Skin of body (tissue), 2 donors: Measurements from ENCODE around the gene TP73. TPM values are rescaled to one million over a fixed set of nuclear protein-coding genes. Genes with fewer than 3 reads are reported as not detected.

Experiments
- DNase-seq: peaks from one replicate; lab custom pipeline; 2025; lab: John Stamatoyannopoulos, UW
- total RNA-seq: library from RNA; depleted of rRNA; stranded (reverse); fragments of >200 nt; gene quantifications from one replicate; pipeline ENCODE4 v1.2.3, GENCODE V29; 2014

The TP73 gene
- total RNA-seq, 1 donor from 2014 or later, result 2.1 TPM

DNA sequence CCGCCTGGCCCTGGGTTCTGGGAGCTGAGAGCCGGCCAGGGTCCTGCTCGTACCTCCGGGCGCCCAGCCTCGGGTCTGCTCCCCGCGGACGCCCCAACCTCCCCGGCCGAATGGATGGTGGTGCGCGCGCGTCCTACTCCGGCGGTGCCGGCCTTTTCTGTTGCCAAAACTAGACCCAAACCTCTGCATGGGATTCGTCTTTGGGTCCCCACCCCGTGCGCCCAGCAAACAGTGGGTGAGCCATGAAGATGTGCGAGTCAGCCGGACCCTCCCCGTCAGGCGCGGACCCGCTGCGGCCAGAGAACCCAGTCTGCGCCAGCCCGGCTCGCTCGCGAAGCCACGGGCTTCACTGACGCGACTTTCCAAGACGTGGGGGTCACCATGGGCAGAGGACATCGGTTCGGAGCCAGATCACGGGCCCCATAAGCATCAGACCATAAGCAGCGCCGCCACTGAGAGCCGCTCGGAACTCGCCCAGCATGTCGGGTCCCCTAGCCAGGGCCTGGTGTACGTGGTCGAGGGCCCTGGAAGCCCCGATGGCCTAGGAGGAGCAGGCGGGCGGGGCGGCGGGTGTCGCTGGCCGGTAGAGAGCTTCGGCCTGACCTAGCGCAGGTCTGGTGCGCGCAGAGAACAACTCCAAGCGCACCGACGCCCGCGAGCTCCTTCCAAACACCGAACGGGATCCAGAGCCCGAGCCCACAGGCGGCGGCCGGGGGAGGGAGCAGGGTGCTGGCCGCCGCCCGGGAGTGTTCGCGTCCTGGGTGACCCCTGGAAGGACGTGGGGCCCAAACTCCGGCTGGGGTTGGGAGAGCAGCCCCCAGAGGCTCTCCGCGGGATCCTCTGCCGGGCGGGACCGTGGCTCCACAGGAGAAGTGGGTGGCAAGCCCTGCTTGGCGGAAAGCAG, 1.0 kb upstream of the TP73 start:
- no peak for DNase-seq

DNA sequence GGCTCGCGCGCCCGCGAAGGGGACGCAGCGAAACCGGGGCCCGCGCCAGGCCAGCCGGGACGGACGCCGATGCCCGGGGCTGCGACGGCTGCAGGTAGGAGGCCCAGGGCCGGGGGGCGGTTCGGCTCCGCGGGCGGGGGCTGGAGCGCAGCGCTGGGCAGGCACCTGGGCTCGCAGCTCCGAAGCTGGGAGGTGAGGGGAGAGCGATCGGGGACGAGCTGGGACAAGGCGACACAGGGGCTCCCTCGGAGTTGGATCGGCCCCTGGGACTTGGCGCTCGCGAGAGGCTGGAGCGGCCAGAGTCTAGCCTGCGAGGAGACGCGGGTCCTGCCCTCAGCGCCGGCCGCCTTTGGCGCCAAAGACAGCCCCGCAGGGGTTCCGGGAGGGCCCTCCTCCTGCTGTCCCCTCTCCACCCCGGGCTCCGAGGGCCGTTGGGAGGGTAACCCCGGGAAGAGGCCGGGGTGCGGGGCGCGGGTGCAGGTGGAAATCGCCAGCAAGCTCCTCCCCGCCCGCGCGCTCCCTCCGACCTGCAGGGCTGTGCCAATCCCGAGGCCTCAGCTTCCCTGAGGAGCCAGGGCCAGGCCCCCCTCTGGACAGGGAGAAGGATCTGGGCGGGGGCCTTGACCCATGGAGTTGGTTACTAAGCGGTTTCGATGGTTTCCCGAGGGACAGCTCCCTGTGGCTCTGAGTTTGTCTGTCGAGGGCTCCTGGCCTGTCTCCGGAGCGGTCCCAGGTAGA, 401 bp downstream of the TP73 start:
- no peak for DNase-seq

GRCh38 chr1:3653286-3653618, 936 bp downstream of the TP73 start:
- no peak for DNase-seq

- no peak for DNase-seq
Measured at GRCh38 chr1:3654549-3655281, 2.4 kb downstream of the TP73 start.

DNA sequence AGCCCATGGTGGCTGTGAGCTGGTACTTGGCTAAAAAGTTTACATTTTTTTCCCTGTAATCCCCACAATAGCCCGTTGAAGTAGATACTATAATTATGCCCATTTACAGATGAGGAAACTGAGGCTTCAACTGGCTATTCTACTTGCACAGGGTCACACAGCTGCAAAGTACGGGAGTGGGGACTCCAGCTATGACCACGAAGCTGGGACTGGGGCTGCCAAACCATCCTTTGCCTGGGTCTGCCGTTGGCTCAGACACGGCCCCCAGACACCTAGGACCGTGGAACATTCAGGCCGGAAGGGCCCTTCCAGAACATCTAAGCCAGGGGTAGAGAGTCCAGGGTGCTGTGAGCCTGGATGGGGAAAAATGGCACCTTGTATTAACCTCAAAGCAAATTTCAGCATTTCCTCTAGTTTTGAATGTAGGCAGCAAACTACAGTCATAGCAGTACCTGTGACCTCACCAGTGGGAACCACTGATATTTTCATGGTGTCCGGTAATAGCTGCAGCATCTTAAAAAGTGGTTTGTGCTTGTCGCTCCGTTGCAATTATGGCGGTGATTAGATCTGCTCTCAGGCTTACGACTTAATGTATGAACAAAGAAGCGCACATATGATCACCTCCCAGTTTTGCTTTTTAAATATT, 4.3 kb downstream of the TP73 start:
- no peak for DNase-seq

- no peak for DNase-seq
Measured at GRCh38 chr1:3657096-3657475, 4.8 kb downstream of the TP73 start.

DNA sequence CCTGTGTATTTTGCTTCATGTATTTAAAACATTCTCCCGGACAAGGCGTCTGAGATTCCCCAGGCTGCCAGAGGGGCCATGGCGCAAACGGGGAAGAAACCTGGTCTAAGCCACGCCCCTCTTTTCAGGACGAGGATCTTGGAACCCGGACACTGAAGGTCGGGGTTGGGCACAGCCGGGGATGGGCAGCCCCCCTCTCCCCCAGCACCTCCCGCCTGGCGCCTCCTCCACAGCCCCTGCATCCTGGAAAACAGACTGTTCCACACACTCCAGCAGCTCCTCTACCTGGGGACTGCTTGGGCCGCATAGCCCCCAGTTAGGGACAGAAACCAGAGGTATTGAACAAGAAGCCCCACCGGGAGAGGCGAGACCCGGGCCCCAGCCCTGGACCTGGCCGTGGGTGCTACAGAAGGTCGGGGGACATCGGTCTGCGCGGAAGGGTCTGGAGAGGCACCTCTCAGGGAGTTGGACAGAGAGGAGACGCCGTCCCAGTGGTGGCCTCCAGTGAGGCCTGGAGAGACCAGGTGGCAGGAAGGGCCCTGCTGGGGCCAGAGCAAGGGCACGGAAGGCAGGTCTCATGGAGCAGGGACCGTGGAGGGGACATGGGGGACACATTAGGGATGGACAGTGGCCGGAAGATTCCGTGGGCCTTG, 5.4 kb downstream of the TP73 start:
- DNase-seq, result no peak

- no peak for DNase-seq
Measured at GRCh38 chr1:3658231-3658615, 5.9 kb downstream of the TP73 start.

DNA sequence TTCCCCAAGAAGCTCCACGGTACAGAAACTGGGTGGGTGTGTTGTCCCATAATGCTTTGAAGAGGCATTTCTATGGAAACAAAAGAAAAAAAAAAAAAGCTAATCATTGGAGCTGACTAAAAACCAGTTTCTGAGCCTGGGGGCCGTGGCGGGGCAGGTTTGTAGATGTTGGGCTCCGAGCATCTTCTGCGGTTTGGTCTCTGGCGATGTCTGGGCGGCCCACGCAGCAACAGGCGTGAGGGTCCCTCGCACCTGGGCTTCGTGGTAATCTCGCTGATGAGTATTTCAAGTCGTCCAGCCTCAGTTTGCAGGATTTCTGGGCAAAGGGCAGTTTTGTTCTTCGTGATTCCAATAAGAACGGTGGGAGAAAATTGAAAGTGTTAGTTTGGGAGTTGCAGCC, 6.8 kb downstream of the TP73 start:
- DNase-seq, result no peak

DNA sequence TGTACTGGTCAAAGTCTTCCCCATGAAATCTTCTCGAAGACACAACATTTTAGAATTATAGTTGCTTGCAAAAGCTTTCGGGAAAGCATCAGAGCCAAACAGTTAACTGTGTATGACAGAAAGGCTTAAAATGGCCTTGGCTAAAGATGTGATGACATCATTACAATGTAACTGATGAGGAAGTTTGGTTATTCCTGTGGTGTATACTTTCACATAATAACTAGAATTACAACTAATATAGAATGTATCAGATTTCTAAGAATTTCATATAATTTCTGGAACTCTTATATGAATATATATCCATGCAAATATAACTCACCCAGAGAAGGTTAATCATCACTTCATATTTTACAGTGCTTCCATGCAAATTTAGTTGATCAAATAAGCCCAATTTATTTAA, 8.4 kb downstream of the TP73 start:
- no peak for DNase-seq

GRCh38 chr1:3661631-3662030, 9.3 kb downstream of the TP73 start:
- DNase-seq, result no peak

DNA sequence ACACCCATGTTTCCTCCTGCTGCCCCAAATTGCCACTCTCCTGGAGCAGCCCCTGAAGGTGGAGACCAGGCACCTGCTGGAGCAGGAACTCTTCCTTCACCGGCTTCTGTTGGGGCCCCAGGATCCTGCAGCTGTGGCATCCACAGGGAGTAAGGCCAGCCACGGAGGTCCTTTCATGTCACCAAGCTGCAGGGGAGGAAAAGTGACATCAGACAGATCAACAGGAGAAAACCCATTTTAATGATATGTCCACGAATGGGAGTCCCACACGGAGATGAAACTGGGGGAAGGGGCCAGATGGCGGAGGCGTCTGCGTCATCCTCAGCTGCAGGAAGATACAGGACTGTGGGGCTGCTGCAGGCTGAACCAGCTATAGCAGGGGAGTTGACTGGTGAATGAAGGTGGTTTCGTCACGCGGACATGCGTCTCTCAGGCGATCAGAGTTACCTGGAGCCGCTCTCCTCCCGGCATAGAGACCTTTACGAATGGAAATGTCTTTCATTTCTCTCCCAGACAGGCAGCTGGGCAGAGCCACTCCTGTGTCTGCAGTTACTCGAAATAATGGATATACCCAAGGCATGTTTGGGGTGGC, 9.9 kb downstream of the TP73 start:
- DNase-seq, result no peak

DNA sequence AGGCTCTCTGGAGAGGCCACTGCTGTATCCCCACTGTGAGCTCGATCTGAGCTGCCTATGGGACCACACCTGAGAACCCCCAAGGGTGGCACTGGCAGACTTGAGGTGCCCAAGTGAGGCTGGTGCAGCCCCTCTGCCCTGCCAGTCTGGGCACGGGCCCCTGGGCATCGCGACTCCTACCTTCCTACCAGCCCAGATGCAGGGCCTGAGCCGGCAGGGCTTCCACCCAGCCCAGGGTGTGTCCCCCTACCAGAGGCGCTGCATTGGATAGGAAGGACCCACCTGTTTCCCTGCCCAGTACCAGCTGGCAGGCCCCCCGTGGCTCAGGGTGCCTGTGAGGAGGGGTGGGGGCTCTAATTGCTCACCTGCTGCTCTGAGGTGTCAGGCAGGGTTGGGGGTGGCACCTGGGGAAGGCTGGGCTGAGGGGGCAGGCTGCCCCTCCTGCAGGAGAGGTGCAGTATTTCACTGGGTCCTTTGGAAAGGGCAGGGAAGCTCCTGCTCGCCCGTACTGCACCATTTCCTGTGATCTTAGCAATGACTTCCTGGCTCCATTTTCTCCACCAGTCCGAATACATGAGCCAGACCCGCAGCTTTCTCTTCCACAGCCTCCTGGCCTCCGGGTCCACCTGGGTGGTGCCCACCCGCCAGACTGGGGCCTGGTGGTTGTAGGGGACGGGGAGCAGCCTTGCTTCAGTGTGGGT, 11.8 kb downstream of the TP73 start:
- no peak for DNase-seq

DNA sequence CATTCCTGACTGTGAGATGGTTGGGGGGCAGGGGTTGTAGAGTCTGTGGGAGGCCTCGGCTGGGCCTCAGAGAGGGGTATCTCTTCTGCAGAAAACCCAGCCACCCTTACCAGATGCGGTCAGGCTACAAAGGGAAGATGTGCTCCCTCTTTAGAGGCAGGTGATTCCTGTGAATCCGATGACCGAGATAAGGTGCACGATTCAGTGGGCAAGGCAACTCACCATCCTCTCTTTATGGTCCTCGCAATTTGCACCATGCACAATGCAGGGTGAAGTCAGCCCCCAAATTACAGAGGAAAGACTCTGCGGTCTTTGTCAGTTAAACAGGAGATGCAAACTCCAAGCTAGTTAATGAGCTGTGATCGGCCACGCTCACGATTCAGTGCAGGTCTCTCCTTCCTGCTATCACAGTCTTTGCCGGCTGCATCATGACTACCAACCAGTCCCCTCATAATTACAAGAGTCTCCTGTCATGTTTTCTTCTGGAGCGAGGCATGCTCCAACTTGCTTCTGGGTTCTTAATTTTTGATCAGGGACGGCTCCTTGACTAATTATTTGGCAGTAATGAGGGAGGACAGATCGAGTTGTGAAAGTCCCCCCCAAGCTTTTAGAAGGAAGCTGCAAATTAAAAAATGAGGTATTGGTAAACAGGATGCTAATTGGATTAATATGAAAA, 12.5 kb downstream of the TP73 start:
- DNase-seq, result no peak

DNA sequence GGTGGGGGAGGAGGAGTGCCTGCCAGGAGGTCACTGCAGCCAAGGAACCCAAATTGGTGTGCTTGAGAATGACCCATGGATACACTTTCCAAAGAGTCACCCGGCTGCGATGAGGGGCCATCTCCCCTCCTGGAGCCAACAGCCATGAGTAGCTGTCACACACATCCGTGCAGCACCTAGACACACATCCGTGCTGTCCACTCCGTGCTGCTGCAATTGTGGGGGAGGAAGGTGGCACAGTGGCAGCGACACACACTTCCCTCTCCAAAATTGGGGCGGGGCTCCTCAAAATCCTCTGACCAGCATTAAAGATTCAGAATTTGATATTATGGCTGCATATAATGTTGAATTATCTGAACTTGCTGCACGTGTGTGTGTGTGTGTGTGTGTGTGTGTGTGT, 15.8 kb downstream of the TP73 start:
- DNase-seq, result no peak

DNA sequence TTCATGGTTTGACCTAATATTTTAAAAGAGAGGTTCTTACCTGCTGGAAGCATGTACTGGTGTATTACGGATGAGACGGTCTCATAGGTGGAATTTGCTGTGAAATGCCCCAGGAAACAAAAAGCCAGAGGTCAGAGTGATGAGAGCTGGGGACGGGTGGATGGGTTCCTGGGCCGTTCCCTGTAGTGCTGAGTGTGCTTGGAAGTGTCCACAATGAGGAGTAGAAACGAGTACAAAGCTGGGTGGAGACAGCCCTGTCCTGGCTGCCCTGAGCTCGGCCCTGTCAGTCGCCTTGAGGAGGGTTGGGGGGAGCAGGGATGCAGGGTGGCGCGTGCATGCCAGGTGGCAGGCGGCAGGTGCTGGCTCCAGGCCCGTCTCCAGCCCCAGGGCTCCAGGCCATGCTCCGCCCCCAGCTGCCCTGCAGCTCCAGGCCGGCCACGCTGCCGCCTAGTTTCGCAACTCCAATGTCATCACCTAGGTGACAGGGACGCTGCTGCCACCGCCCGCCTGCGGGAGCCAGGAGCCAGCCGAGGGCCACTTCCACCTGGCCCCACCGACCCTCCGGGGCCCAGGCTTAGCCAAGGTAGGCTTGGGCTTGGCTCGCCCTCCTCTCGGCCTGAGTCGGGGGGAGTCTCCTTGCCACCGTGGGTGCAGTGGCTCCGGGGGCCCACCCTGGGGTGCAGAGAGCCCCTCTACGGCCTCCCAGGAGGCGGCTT, 16.4 kb downstream of the TP73 start:
- DNase-seq, result no peak

DNA sequence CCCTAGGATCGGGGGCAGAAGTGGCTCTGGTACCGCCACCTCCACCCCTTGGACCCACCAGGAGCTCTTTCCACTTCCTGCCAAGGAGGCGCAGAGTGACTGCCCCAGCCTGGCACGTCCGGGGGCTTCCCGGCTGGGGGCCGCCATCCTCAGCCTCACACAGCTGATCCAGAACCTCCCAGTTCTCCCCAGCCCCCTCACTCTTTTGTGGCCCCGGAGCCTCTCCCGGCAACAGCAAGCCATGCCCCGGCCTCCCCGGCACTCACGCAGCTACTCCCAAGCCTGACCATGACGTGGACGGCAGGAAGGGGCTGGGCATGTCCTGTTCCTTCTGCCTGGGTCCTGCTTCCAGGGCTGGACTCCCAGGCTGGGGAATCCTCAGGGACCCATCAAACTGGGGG, 17.1 kb downstream of the TP73 start:
- DNase-seq, result no peak

DNA sequence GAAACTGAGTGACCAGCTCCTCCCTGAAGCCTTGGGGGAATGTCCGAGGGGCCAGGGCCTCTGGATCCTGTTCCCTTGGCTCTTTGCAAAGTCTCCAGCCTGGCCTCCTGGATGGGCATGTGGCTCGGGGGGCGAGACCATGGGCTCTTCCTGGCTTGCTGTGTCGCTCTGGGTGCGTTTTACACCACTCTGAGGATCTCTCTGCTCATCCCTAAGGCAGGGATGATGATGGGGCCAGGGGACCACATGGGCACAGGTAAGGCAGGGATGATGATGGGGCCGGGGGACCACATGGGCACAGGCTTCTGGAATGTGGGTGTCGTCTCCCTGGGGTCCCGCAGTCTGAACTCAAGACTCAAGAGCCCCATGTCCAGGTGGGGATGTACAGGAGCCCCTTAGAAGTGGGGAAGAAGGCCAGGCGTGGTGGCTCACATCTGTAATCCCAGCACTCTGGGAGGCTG, 17.7 kb downstream of the TP73 start:
- no peak for DNase-seq

- no peak for DNase-seq
Measured at GRCh38 chr1:3670823-3671265, 18.5 kb downstream of the TP73 start.
